MM.1S (cell line): ENCODE measurements around the gene RARB.

ENCODE experiments used
- DNase-seq: peaks from one replicate; pipeline ENCODE4 v3.0.0-alpha.2; 2015
- H2AFZ ChIP-seq: fragments of 300-600 bp; sonication (generic); 2 replicates; pipeline ENCODE4 v1.6.0; 2016; ENCODE audit warnings: antibody characterized with exemption, low read length
- H3F3A ChIP-seq: fragments of 300-600 bp; sonication (generic); 2 replicates; pipeline ENCODE4 v1.6.1; 2016; ENCODE audit warnings: mild to moderate bottlenecking, antibody characterized with exemption, low read length, moderate library complexity, mixed read lengths; ENCODE audit not compliant: insufficient read depth
- H3K27ac ChIP-seq: fragments of 300-600 bp; sonication (generic); 2 replicates; pipeline ENCODE4 v1.5.1; 2016; ENCODE audit warnings: mild to moderate bottlenecking, low read length
- H3K27me3 ChIP-seq: fragments of 300-600 bp; sonication (generic); replicated peaks from 2 replicates; pipeline ENCODE4 v1.6.0; 2016; ENCODE audit warnings: low read length; ENCODE audit not compliant: insufficient read depth
- H3K36me3 ChIP-seq: fragments of 300-600 bp; sonication (generic); replicated peaks from 2 replicates; pipeline ENCODE4 v1.6.1; 2016; ENCODE audit warnings: mild to moderate bottlenecking, low read length, mixed read lengths; ENCODE audit not compliant: insufficient read depth
- H3K4me1 ChIP-seq: fragments of 300-600 bp; sonication (generic); 2 replicates; pipeline ENCODE4 v1.6.1; 2016; ENCODE audit warnings: low read length, mixed read lengths
- H3K4me2 ChIP-seq: fragments of 300-600 bp; sonication (generic); 2 replicates; pipeline ENCODE4 v1.6.0; 2016; ENCODE audit warnings: low read depth, low read length
- H3K4me3 ChIP-seq: fragments of 300-600 bp; sonication (generic); 2 replicates; pipeline ENCODE4 v1.5.1; 2016; ENCODE audit warnings: low read length, mixed read lengths
- H3K79me2 ChIP-seq: fragments of 300-600 bp; sonication (generic); 2 replicates; pipeline ENCODE4 v1.6.1; 2016; ENCODE audit warnings: mixed run types, low read length, mixed read lengths
- H3K9ac ChIP-seq: fragments of 300-600 bp; sonication (generic); 2 replicates; pipeline ENCODE4 v1.6.1; 2016; ENCODE audit warnings: low read length, mixed read lengths
- H3K9me2 ChIP-seq: fragments of 300-600 bp; sonication (generic); replicated peaks from 2 replicates; pipeline ENCODE4 v1.6.1; 2016; ENCODE audit warnings: mild to moderate bottlenecking, low read length, mixed read lengths; ENCODE audit not compliant: insufficient read depth
- H3K9me3 ChIP-seq: fragments of 300-600 bp; sonication (generic); replicated peaks from 2 replicates; pipeline ENCODE4 v1.6.1; 2016; ENCODE audit warnings: mild to moderate bottlenecking, low read length, mixed read lengths; ENCODE audit not compliant: insufficient read depth
- H4K20me1 ChIP-seq: fragments of 300-600 bp; sonication (generic); 2 replicates; pipeline ENCODE4 v1.6.1; 2016; ENCODE audit warnings: mild to moderate bottlenecking, low read length, moderate library complexity, mixed read lengths; ENCODE audit not compliant: insufficient read depth
- CTCF ChIP-seq: fragments of 300-600 bp; sonication (generic); IDR thresholded peaks from 2 replicates; pipeline ENCODE4 v1.5.1; 2016; ENCODE audit warnings: antibody characterized with exemption, low read length, mixed read lengths
- EZH2 ChIP-seq: fragments of 300-600 bp; sonication (generic); optimal IDR thresholded peaks from 2 replicates; pipeline ENCODE3; 2017; ENCODE audit warnings: low read depth, mild to moderate bottlenecking, antibody characterized with exemption, low read length, mixed read lengths
- EZH2phosphoT487 ChIP-seq: fragments of 300-600 bp; sonication (generic); IDR thresholded peaks from 2 replicates; pipeline ENCODE4 v1.6.1; 2018; ENCODE audit warnings: antibody characterized with exemption, low read length

Gene RARB

GRCh38 chr3:25618028-25618427 lies 190.0 kb downstream of the RARB start:
- H3K4me2 ChIP-seq = no peak overlapping the region
- peaks cover 7% of the 10 kb centered on the region; the same call in 1 of the 2 replicates for H3K36me3 ChIP-seq
- H3K9me2 ChIP-seq = no peaks in the 10 kb centered on the region
- no peaks in the 10 kb centered on the region for H3K27me3 ChIP-seq
- no peak overlapping the region for H3K27ac ChIP-seq
- no peaks in the 10 kb centered on the region for H3K9me3 ChIP-seq
- no peaks in the 10 kb centered on the region for H3K79me2 ChIP-seq
- H3K4me1 ChIP-seq = no peaks in the 10 kb centered on the region
- no peak overlapping the region for H3K4me3 ChIP-seq
- no peaks in the 10 kb centered on the region for H4K20me1 ChIP-seq
- TF ChIP-seq CTCF = no peak
- no peak for TF ChIP-seq EZH2phosphoT487
- TF ChIP-seq EZH2 = no peak
- DNase-seq = no peak
- H3K9ac ChIP-seq = no peak overlapping the region
- no peaks in the 10 kb centered on the region for H3F3A ChIP-seq
- no peak overlapping the region for H2AFZ ChIP-seq

GRCh38 chr3:25619382-25619781 lies 191.3 kb downstream of the RARB start:
- Histone ChIP-seq H3K9me3 (no peaks in the 10 kb centered on the region), H3K9ac (no peak overlapping the region), H3K27ac (no peak overlapping the region), H3K4me3 (no peak overlapping the region), H3K9me2 (no peaks in the 10 kb centered on the region), H3F3A (no peaks in the 10 kb centered on the region), H3K27me3 (no peaks in the 10 kb centered on the region), H3K4me1 (no peaks in the 10 kb centered on the region), H3K79me2 (no peaks in the 10 kb centered on the region), H2AFZ (no peak overlapping the region), H4K20me1 (no peaks in the 10 kb centered on the region), H3K36me3 (peaks cover 10% of the 10 kb centered on the region; the same call in 1 of the 2 replicates), H3K4me2 (no peak overlapping the region)
- no peak for DNase-seq
- no peak for TF ChIP-seq EZH2phosphoT487
- TF ChIP-seq CTCF = no peak
- no peak for TF ChIP-seq EZH2

- no peaks in the 10 kb centered on the region for H3K79me2 ChIP-seq
- H3K4me1 ChIP-seq = no peaks in the 10 kb centered on the region
- H3K9ac ChIP-seq = no peak overlapping the region
- no peaks in the 10 kb centered on the region for H3K9me3 ChIP-seq
- H3K9me2 ChIP-seq = no peaks in the 10 kb centered on the region
- H3K27ac ChIP-seq = no peak overlapping the region
- no peak overlapping the region for H3K4me2 ChIP-seq
- no peak overlapping the region for H2AFZ ChIP-seq
- TF ChIP-seq EZH2 = no peak
- no peak for TF ChIP-seq EZH2phosphoT487
- no peak for TF ChIP-seq CTCF
- no peak overlapping the region for H3K4me3 ChIP-seq
- H3K36me3 ChIP-seq = peaks cover 10% of the 10 kb centered on the region; the same call in 1 of the 2 replicates
- no peak for DNase-seq
- no peaks in the 10 kb centered on the region for H3F3A ChIP-seq
- H3K27me3 ChIP-seq = no peaks in the 10 kb centered on the region
- H4K20me1 ChIP-seq = no peaks in the 10 kb centered on the region
Measured at GRCh38 chr3:25620493-25620892, 192.4 kb downstream of the RARB start.
